Measurements from ENCODE around the gene PPP2R5C.

The PPP2R5C gene

GRCh38 chr14:101812071-101812470 lies 50.6 kb downstream of the PPP2R5C start:
- peaks cover 5 to 11% of the 10 kb centered on the region in 2 donors for H3K36me3 ChIP-seq (ENCODE audit: control insufficient read depth in 1 of 2, insufficient read depth in 2 of 2, low read length in 2 of 2)
- H3K9ac ChIP-seq (ENCODE audit: low read depth in 1 of 2, low read length in 2 of 2): peak overlapping the region in 1 of 2 donors; percentile 26
- no peak overlapping the region for H3K27ac ChIP-seq (ENCODE audit: low read depth, low read length)
- H3K4me1 ChIP-seq (ENCODE audit: control insufficient read depth in 1 of 2, insufficient read depth in 2 of 2, low read length in 2 of 2): peaks cover 33 to 38% of the 10 kb centered on the region in 2 donors
- H3K9me3 ChIP-seq (ENCODE audit: control insufficient read depth in 1 of 2, low read length in 2 of 2): no peaks in the 10 kb centered on the region
- peak overlapping the region in 1 of 2 donors; percentile 7 for H3K4me3 ChIP-seq (ENCODE audit: low read depth in 1 of 2, low read length in 2 of 2)
- H3K27me3 ChIP-seq (ENCODE audit: control insufficient read depth in 1 of 2, insufficient read depth in 2 of 2, low read length in 2 of 2): no peaks in the 10 kb centered on the region

- Histone ChIP-seq H3K27ac (ENCODE audit: low read depth, low read length) (no peak overlapping the region), H3K4me1 (ENCODE audit: control insufficient read depth in 1 of 2, insufficient read depth in 2 of 2, low read length in 2 of 2) (peaks cover 31 to 41% of the 10 kb centered on the region in 2 donors), H3K9ac (ENCODE audit: low read depth in 1 of 2, low read length in 2 of 2) (peak overlapping the region in 1 of 2 donors; percentile 13), H3K27me3 (ENCODE audit: control insufficient read depth in 1 of 2, insufficient read depth in 2 of 2, low read length in 2 of 2) (no peaks in the 10 kb centered on the region), H3K4me3 (ENCODE audit: low read depth in 1 of 2, low read length in 2 of 2) (no peak overlapping the region), H3K9me3 (ENCODE audit: control insufficient read depth in 1 of 2, low read length in 2 of 2) (no peaks in the 10 kb centered on the region), H3K36me3 (ENCODE audit: control insufficient read depth in 1 of 2, insufficient read depth in 2 of 2, low read length in 2 of 2) (peaks cover 5 to 11% of the 10 kb centered on the region in 2 donors)
These were observed 51.8 kb downstream of the PPP2R5C start for GRCh38 chr14:101813171-101813759.

- Histone ChIP-seq H3K27me3 (ENCODE audit: control insufficient read depth in 1 of 2, insufficient read depth in 2 of 2, low read length in 2 of 2) (no peaks in the 10 kb centered on the region), H3K27ac (ENCODE audit: low read depth, low read length) (no peak overlapping the region), H3K9me3 (ENCODE audit: control insufficient read depth in 1 of 2, low read length in 2 of 2) (no peaks in the 10 kb centered on the region), H3K4me1 (ENCODE audit: control insufficient read depth in 1 of 2, insufficient read depth in 2 of 2, low read length in 2 of 2) (peaks cover 25 to 41% of the 10 kb centered on the region in 2 donors), H3K9ac (ENCODE audit: low read depth in 1 of 2, low read length in 2 of 2) (peak overlapping the region in 1 of 2 donors; percentile 33), H3K4me3 (ENCODE audit: low read depth in 1 of 2, low read length in 2 of 2) (no peak overlapping the region), H3K36me3 (ENCODE audit: control insufficient read depth in 1 of 2, insufficient read depth in 2 of 2, low read length in 2 of 2) (peaks cover 5 to 11% of the 10 kb centered on the region in 2 donors)
These were observed 52.3 kb downstream of the PPP2R5C start for GRCh38 chr14:101813833-101814232.

- no peaks in the 10 kb centered on the region for H3K9me3 ChIP-seq (ENCODE audit: control insufficient read depth in 1 of 2, low read length in 2 of 2)
- peaks cover 25 to 41% of the 10 kb centered on the region in 2 donors for H3K4me1 ChIP-seq (ENCODE audit: control insufficient read depth in 1 of 2, insufficient read depth in 2 of 2, low read length in 2 of 2)
- no peaks in the 10 kb centered on the region for H3K27me3 ChIP-seq (ENCODE audit: control insufficient read depth in 1 of 2, insufficient read depth in 2 of 2, low read length in 2 of 2)
- no peak overlapping the region for H3K4me3 ChIP-seq (ENCODE audit: low read depth in 1 of 2, low read length in 2 of 2)
- peak overlapping the region in 1 of 2 donors; percentile 33 for H3K9ac ChIP-seq (ENCODE audit: low read depth in 1 of 2, low read length in 2 of 2)
- peaks cover 7 to 11% of the 10 kb centered on the region in 2 donors for H3K36me3 ChIP-seq (ENCODE audit: control insufficient read depth in 1 of 2, insufficient read depth in 2 of 2, low read length in 2 of 2)
- H3K27ac ChIP-seq (ENCODE audit: low read depth, low read length): peak overlapping the region; percentile 23
These were observed 53.4 kb downstream of the PPP2R5C start for GRCh38 chr14:101814934-101815333.

GRCh38 chr14:101815994-101816393 lies 54.5 kb downstream of the PPP2R5C start:
- Histone ChIP-seq H3K27me3 (ENCODE audit: control insufficient read depth in 1 of 2, insufficient read depth in 2 of 2, low read length in 2 of 2) (no peaks in the 10 kb centered on the region), H3K36me3 (ENCODE audit: control insufficient read depth in 1 of 2, insufficient read depth in 2 of 2, low read length in 2 of 2) (peaks cover 7 to 11% of the 10 kb centered on the region in 2 donors), H3K9ac (ENCODE audit: low read depth in 1 of 2, low read length in 2 of 2) (no peak overlapping the region), H3K9me3 (ENCODE audit: control insufficient read depth in 1 of 2, low read length in 2 of 2) (no peaks in the 10 kb centered on the region), H3K27ac (ENCODE audit: low read depth, low read length) (no peak overlapping the region), H3K4me1 (ENCODE audit: control insufficient read depth in 1 of 2, insufficient read depth in 2 of 2, low read length in 2 of 2) (peaks cover 22 to 39% of the 10 kb centered on the region in 2 donors), H3K4me3 (ENCODE audit: low read depth in 1 of 2, low read length in 2 of 2) (no peak overlapping the region)

GRCh38 chr14:101817501-101818001 lies 56.0 kb downstream of the PPP2R5C start:
- Histone ChIP-seq H3K9me3 (ENCODE audit: control insufficient read depth in 1 of 2, low read length in 2 of 2) (no peaks in the 10 kb centered on the region), H3K27me3 (ENCODE audit: control insufficient read depth in 1 of 2, insufficient read depth in 2 of 2, low read length in 2 of 2) (no peaks in the 10 kb centered on the region), H3K27ac (ENCODE audit: low read depth, low read length) (no peak overlapping the region), H3K9ac (ENCODE audit: low read depth in 1 of 2, low read length in 2 of 2) (no peak overlapping the region), H3K4me3 (ENCODE audit: low read depth in 1 of 2, low read length in 2 of 2) (no peak overlapping the region), H3K36me3 (ENCODE audit: control insufficient read depth in 1 of 2, insufficient read depth in 2 of 2, low read length in 2 of 2) (peaks cover 10 to 11% of the 10 kb centered on the region in 2 donors), H3K4me1 (ENCODE audit: control insufficient read depth in 1 of 2, insufficient read depth in 2 of 2, low read length in 2 of 2) (peaks cover 7 to 23% of the 10 kb centered on the region in 2 donors)

GRCh38 chr14:101819251-101819990 lies 57.9 kb downstream of the PPP2R5C start:
- H3K9me3 ChIP-seq (ENCODE audit: control insufficient read depth in 1 of 2, low read length in 2 of 2): no peaks in the 10 kb centered on the region
- peak overlapping the region in 1 of 2 donors; percentile 3 for H3K9ac ChIP-seq (ENCODE audit: low read depth in 1 of 2, low read length in 2 of 2)
- H3K4me1 ChIP-seq (ENCODE audit: control insufficient read depth in 1 of 2, insufficient read depth in 2 of 2, low read length in 2 of 2): peaks cover 11 to 23% of the 10 kb centered on the region in 2 donors
- peaks cover 6 to 12% of the 10 kb centered on the region in 2 donors for H3K36me3 ChIP-seq (ENCODE audit: control insufficient read depth in 1 of 2, insufficient read depth in 2 of 2, low read length in 2 of 2)
- peak overlapping the region; percentile 71 for H3K27ac ChIP-seq (ENCODE audit: low read depth, low read length)
- H3K4me3 ChIP-seq (ENCODE audit: low read depth in 1 of 2, low read length in 2 of 2): no peak overlapping the region
- H3K27me3 ChIP-seq (ENCODE audit: control insufficient read depth in 1 of 2, insufficient read depth in 2 of 2, low read length in 2 of 2): no peaks in the 10 kb centered on the region

- peak overlapping the region in 1 of 2 donors; percentile 10 for H3K4me3 ChIP-seq (ENCODE audit: low read depth in 1 of 2, low read length in 2 of 2)
- no peaks in the 10 kb centered on the region for H3K9me3 ChIP-seq (ENCODE audit: control insufficient read depth in 1 of 2, low read length in 2 of 2)
- no peaks in the 10 kb centered on the region for H3K27me3 ChIP-seq (ENCODE audit: control insufficient read depth in 1 of 2, insufficient read depth in 2 of 2, low read length in 2 of 2)
- peaks cover 0 to 8% of the 10 kb centered on the region in 2 donors for H3K36me3 ChIP-seq (ENCODE audit: control insufficient read depth in 1 of 2, insufficient read depth in 2 of 2, low read length in 2 of 2)
- no peak overlapping the region for H3K9ac ChIP-seq (ENCODE audit: low read depth in 1 of 2, low read length in 2 of 2)
- peak overlapping the region; percentile 3 for H3K27ac ChIP-seq (ENCODE audit: low read depth, low read length)
- peaks cover 17 to 30% of the 10 kb centered on the region in 2 donors for H3K4me1 ChIP-seq (ENCODE audit: control insufficient read depth in 1 of 2, insufficient read depth in 2 of 2, low read length in 2 of 2)
These were observed 58.8 kb downstream of the PPP2R5C start for GRCh38 chr14:101820283-101820798.

GRCh38 chr14:101821528-101821927 lies 60.0 kb downstream of the PPP2R5C start:
- H3K4me1 ChIP-seq (ENCODE audit: control insufficient read depth in 1 of 2, insufficient read depth in 2 of 2, low read length in 2 of 2): peaks cover 24 to 31% of the 10 kb centered on the region in 2 donors
- H3K9ac ChIP-seq (ENCODE audit: low read depth in 1 of 2, low read length in 2 of 2): no peak overlapping the region
- no peak overlapping the region for H3K27ac ChIP-seq (ENCODE audit: low read depth, low read length)
- no peaks in the 10 kb centered on the region for H3K27me3 ChIP-seq (ENCODE audit: control insufficient read depth in 1 of 2, insufficient read depth in 2 of 2, low read length in 2 of 2)
- no peaks in the 10 kb centered on the region for H3K9me3 ChIP-seq (ENCODE audit: control insufficient read depth in 1 of 2, low read length in 2 of 2)
- H3K36me3 ChIP-seq (ENCODE audit: control insufficient read depth in 1 of 2, insufficient read depth in 2 of 2, low read length in 2 of 2): peaks cover 0 to 8% of the 10 kb centered on the region in 2 donors
- no peak overlapping the region for H3K4me3 ChIP-seq (ENCODE audit: low read depth in 1 of 2, low read length in 2 of 2)

GRCh38 chr14:101823066-101823465 lies 61.6 kb downstream of the PPP2R5C start:
- H3K27ac ChIP-seq (ENCODE audit: low read depth, low read length): peak overlapping the region; percentile 80
- peaks cover 0 to 8% of the 10 kb centered on the region in 2 donors for H3K36me3 ChIP-seq (ENCODE audit: control insufficient read depth in 1 of 2, insufficient read depth in 2 of 2, low read length in 2 of 2)
- H3K9me3 ChIP-seq (ENCODE audit: control insufficient read depth in 1 of 2, low read length in 2 of 2): no peaks in the 10 kb centered on the region
- peak overlapping the region; percentile 58 for H3K4me3 ChIP-seq (ENCODE audit: low read depth in 1 of 2, low read length in 2 of 2)
- H3K27me3 ChIP-seq (ENCODE audit: control insufficient read depth in 1 of 2, insufficient read depth in 2 of 2, low read length in 2 of 2): no peaks in the 10 kb centered on the region
- H3K9ac ChIP-seq (ENCODE audit: low read depth in 1 of 2, low read length in 2 of 2): peak overlapping the region; percentile 65 to 69
- peaks cover 25 to 28% of the 10 kb centered on the region in 2 donors for H3K4me1 ChIP-seq (ENCODE audit: control insufficient read depth in 1 of 2, insufficient read depth in 2 of 2, low read length in 2 of 2)

Data from duodenal mucosa (tissue), 2 donors.